ENCODE data around the gene L1CAM. TPM values are rescaled to one million over a fixed set of nuclear protein-coding genes. Genes with fewer than 3 reads are reported as not detected.

Gene L1CAM
- total and polyA plus RNA-seq, 4 donors = 0.28 to 0.59 (median 0.39) TPM; not detected in 1

DNA sequence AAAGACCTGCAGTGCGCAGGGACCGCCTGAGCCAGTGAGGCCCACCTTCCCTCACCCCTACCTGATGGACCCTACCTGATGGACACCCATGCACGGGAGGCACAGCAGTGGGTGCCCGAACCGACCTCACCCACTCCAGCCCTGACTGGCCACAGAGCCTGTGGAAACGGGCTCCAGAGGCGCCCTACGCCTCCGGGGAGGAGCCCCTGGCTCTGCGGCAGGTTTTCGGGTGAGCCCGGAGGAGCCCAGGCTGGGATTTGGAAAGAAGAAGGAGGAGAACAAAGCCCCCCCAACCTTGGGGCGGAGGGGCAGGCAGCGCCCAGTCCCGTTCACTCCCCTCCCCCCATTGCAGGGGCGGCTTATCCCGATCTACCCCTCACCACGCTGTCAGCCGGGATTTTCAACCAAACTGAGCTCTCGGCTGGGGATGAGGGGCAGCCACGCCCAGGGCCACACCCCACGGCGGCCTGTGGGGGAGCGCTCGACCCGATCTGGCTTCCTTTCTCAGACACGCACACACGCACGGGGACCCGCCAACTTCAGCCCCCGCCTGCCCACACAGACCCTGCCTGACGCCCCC, 675 bp downstream of the L1CAM start:
- Histone ChIP-seq H3K9ac (ENCODE audit: low read depth in 1 of 2, low read length in 2 of 2) (no peak overlapping the region), H3K36me3 (ENCODE audit: control insufficient read depth in 4 of 4, insufficient read depth in 3 of 4, low read depth in 1 of 4, low read length in 3 of 4) (no peaks in the 10 kb centered on the region), H3K27ac (ENCODE audit: low read depth in 1 of 2, low read length in 2 of 2) (no peak overlapping the region), H3K9me3 (ENCODE audit: control insufficient read depth in 4 of 4, low read length in 3 of 4) (no peaks in the 10 kb centered on the region), H3K4me1 (ENCODE audit: control insufficient read depth in 4 of 4, insufficient read depth in 4 of 4, low read length in 3 of 4) (peaks cover 0 to 2% (median 0%) of the 10 kb centered on the region in 4 donors), H3K27me3 (ENCODE audit: control insufficient read depth in 4 of 4, insufficient read depth in 4 of 4, low read length in 3 of 4) (peaks cover 0 to 5% (median 0%) of the 10 kb centered on the region in 4 donors), H3K4me3 (ENCODE audit: low read depth in 1 of 3, low read length in 3 of 3) (no peak overlapping the region)
- DNase-seq (ENCODE audit: low spot score) = no peak
- TF ChIP-seq HNF4G (IDR thresholded peaks at IDR 0.05) = no peak
- TF ChIP-seq ZBTB33 (IDR thresholded peaks at IDR 0.05) = no peak
- no peak for TF ChIP-seq HNF4A (conservative IDR thresholded peaks at IDR 0.05)
- TF ChIP-seq RXRA (IDR thresholded peaks at IDR 0.05) = no peak
- TF ChIP-seq SP1 (IDR thresholded peaks at IDR 0.05) = no peak
- TF ChIP-seq, protein P1, sequence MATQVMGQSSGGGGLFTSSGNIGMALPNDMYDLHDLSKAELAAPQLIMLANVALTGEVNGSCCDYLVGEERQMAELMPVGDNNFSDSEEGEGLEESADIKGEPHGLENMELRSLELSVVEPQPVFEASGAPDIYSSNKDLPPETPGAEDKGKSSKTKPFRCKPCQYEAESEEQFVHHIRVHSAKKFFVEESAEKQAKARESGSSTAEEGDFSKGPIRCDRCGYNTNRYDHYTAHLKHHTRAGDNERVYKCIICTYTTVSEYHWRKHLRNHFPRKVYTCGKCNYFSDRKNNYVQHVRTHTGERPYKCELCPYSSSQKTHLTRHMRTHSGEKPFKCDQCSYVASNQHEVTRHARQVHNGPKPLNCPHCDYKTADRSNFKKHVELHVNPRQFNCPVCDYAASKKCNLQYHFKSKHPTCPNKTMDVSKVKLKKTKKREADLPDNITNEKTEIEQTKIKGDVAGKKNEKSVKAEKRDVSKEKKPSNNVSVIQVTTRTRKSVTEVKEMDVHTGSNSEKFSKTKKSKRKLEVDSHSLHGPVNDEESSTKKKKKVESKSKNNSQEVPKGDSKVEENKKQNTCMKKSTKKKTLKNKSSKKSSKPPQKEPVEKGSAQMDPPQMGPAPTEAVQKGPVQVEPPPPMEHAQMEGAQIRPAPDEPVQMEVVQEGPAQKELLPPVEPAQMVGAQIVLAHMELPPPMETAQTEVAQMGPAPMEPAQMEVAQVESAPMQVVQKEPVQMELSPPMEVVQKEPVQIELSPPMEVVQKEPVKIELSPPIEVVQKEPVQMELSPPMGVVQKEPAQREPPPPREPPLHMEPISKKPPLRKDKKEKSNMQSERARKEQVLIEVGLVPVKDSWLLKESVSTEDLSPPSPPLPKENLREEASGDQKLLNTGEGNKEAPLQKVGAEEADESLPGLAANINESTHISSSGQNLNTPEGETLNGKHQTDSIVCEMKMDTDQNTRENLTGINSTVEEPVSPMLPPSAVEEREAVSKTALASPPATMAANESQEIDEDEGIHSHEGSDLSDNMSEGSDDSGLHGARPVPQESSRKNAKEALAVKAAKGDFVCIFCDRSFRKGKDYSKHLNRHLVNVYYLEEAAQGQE (IDR thresholded peaks at IDR 0.05) = no peak
- no peak for TF ChIP-seq GABPA (IDR thresholded peaks at IDR 0.05 in 1 of 2, conservative IDR thresholded peaks at IDR 0.05 in 1 of 2)
- no peak for TF ChIP-seq TAF1 (conservative IDR thresholded peaks at IDR 0.05)
- WGBS = 6% methylated on average over 32 of the region's 32 CpGs

DNA sequence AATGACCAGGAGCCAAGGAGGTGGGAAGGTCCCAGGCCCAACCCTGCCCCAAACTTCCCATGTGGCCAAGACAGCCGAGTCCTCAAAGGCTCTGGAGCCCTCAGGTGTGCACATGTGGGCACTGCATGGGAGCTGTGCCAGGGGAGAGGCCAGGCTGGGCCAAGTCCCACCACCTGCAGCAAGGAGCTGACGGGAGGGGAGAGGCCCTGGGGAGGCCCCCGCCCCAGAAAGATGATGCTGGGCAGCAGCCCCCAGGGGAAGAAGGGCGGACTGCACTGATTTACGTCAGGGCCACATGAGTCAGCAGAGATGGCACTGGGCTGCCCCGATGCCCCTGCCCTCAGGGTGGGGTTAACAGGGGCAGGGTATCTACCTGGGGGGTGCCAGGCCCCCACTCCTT, 1.4 kb downstream of the L1CAM start:
- Histone ChIP-seq H3K27me3 (ENCODE audit: control insufficient read depth in 4 of 4, insufficient read depth in 4 of 4, low read length in 3 of 4) (peaks cover 0 to 5% (median 0%) of the 10 kb centered on the region in 4 donors), H3K4me3 (ENCODE audit: low read depth in 1 of 3, low read length in 3 of 3) (no peak overlapping the region), H3K27ac (ENCODE audit: low read depth in 1 of 2, low read length in 2 of 2) (no peak overlapping the region)

DNA sequence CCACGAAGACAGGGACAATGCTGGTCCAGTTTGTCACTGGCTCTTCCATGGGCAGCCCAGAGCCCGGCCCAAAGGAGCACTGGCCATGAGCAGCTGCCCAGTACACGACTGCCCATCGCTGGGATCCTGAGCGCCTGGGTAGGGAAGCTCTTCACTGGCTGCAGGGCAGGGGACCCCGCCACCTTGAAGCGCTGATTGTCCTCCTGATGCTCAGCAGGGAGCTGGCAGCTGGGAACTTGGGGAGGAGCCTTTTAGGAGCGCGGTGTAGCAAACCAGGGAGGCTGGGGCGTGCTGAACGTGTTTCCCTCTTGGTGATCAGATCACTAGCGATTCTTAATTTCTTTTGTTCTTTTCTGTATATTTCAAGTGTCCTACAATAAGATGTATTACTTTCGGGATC, 1.8 kb downstream of the L1CAM start:
- H3K27me3 ChIP-seq (ENCODE audit: control insufficient read depth in 4 of 4, insufficient read depth in 4 of 4, low read length in 3 of 4) = peaks cover 0 to 5% (median 0%) of the 10 kb centered on the region in 4 donors

More for the DNA sequence above, 1.4 kb downstream of the L1CAM start:
- DNase-seq (ENCODE audit: low spot score) = no peak
- Histone ChIP-seq H3K36me3 (ENCODE audit: control insufficient read depth in 4 of 4, insufficient read depth in 3 of 4, low read depth in 1 of 4, low read length in 3 of 4) (no peaks in the 10 kb centered on the region), H3K4me1 (ENCODE audit: control insufficient read depth in 4 of 4, insufficient read depth in 4 of 4, low read length in 3 of 4) (peaks cover 0 to 2% (median 0%) of the 10 kb centered on the region in 4 donors), H3K9ac (ENCODE audit: low read depth in 1 of 2, low read length in 2 of 2) (no peak overlapping the region), H3K9me3 (ENCODE audit: control insufficient read depth in 4 of 4, low read length in 3 of 4) (no peaks in the 10 kb centered on the region)
- TF ChIP-seq HNF4A (conservative IDR thresholded peaks at IDR 0.05) (no peak), EGR1 (IDR thresholded peaks at IDR 0.05; ENCODE audit: low read depth in 2 of 2) (no peak)
- TF ChIP-seq, protein P2, sequence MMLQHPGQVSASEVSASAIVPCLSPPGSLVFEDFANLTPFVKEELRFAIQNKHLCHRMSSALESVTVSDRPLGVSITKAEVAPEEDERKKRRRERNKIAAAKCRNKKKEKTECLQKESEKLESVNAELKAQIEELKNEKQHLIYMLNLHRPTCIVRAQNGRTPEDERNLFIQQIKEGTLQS (IDR thresholded peaks at IDR 0.05) = no peak
- WGBS = 50% methylated on average over 6 of the region's 6 CpGs

More for the DNA sequence above, 1.8 kb downstream of the L1CAM start:
- H3K4me3 ChIP-seq (ENCODE audit: low read depth in 1 of 3, low read length in 3 of 3) = no peak overlapping the region
- TF ChIP-seq RAD21 (IDR thresholded peaks at IDR 0.05) = no peak
- TF ChIP-seq JUND (IDR thresholded peaks at IDR 0.05) = no peak
- TF ChIP-seq, protein P2 (IDR thresholded peaks at IDR 0.05) = no peak
- TF ChIP-seq, protein P3, sequence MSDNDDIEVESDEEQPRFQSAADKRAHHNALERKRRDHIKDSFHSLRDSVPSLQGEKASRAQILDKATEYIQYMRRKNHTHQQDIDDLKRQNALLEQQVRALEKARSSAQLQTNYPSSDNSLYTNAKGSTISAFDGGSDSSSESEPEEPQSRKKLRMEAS (IDR thresholded peaks at IDR 0.05) = no peak
- no peak for TF ChIP-seq GABPA (IDR thresholded peaks at IDR 0.05 in 1 of 2, conservative IDR thresholded peaks at IDR 0.05 in 1 of 2)
- no peak for TF ChIP-seq RXRA (IDR thresholded peaks at IDR 0.05)
- TF ChIP-seq CTCF (IDR thresholded peaks at IDR 0.05; ENCODE audit: low read depth, low read length, missing input control) = no peak
- TF ChIP-seq FOXA2 (IDR thresholded peaks at IDR 0.05) = no peak
- no peaks in the 10 kb centered on the region for H3K36me3 ChIP-seq (ENCODE audit: control insufficient read depth in 4 of 4, insufficient read depth in 3 of 4, low read depth in 1 of 4, low read length in 3 of 4)
- no peaks in the 10 kb centered on the region for H3K9me3 ChIP-seq (ENCODE audit: control insufficient read depth in 4 of 4, low read length in 3 of 4)
- peaks cover 0 to 2% (median 0%) of the 10 kb centered on the region in 4 donors for H3K4me1 ChIP-seq (ENCODE audit: control insufficient read depth in 4 of 4, insufficient read depth in 4 of 4, low read length in 3 of 4)
- DNase-seq (ENCODE audit: low spot score) = no peak
- H3K9ac ChIP-seq (ENCODE audit: low read depth in 1 of 2, low read length in 2 of 2) = no peak overlapping the region
- H3K27ac ChIP-seq (ENCODE audit: low read depth in 1 of 2, low read length in 2 of 2) = no peak overlapping the region
- 45% methylated on average over 13 of the region's 13 CpGs for WGBS
